Stimulated activated CD4-positive, alpha-beta T cell treated with anti-CD3 and anti-CD28 coated beads, Interleukin-2, amount 100 ng/mL, for 48 hours (primary cell): ENCODE measurements around the gene RAI2.
"Not testable (repeated sequence)": the region's sequence is repeated elsewhere in the genome, so short reads cannot be mapped to it uniquely, and the experiment has no call there.

Source experiments
- DNase-seq, 2 donors: peaks; one replicate each; pipeline ENCODE4 v3.0.0-alpha.2; 2020

RAI2 gene

DNA sequence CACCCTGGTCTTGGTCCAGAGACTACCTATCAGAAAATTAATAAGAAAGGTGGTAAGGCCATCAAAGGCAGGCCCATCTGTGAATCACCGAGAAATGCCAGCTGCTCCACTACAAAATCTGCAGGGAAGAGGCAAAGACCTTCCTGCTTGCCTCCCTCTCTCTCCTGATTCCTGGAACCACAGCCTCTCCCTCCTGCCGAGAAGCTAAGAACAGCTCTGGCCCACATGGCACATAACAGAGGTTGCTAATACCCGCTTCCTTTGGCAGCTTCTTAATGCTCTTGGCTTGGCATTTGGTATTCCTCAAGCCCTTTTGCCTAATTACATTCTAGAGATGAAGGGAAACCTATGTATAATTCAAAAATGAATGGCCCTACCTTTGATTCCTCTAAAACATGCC is 32.9 kb downstream of the RAI2 start:
- no peak for DNase-seq

DNA sequence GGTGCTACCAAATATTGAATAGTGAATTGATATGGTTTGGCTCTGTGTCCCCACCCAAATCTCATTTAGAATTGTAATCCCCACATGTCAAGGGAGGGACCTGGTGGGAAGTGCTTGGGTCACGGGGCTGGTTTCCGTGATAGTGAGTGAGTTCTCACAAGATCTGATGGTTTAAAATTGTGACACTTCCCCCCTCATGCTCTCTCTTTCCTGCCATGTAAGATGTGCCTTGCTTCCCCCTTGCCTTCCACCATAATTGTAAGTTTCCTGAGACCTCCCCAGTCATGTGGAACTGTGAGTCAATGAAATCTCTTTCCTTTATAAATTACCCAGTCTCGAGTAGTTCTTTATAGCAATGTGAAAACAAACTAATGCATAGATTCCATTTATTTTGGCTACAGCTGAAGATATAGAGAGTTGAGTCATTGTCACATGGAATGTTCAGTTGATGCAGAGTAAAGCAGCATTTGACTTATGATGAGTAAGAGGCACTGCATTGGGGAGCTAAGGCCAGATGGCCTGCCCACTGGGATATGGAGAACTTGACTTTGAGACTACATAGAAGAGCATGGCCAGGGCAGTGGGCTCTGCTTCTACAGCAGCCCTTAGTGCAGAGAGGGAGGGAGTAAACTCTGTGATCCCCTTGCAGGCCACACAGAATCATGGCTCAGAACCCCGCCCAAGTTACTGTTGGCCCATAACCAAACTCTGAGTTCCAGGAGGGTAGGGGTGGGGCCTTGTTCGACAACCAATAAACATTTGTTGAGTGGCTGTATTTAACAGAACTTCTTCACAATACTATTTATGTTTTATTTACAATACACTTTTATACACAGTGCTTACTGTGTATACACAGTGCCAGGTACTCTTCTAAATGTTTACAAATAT is 34.2 kb downstream of the RAI2 start:
- no peak for DNase-seq

DNA sequence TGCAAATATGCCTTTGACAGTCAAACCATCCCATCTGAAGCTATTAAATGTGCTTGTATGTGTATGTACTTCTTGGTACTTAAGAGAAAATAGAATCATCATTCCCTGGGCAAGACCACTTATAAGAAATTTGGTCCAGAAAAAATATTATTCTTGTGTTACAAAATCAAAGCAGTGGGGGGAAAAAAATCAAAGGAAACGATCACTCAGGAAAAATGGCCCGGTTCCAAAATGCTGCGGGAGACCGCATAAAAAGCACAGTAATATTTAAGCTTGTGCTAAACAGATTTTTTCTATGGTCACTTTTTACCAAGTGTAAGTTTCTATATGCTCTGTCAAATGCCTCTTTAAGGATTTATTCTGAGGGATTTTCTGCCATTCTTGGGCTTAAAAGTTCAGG is 36.1 kb downstream of the RAI2 start:
- no peak for DNase-seq

DNA sequence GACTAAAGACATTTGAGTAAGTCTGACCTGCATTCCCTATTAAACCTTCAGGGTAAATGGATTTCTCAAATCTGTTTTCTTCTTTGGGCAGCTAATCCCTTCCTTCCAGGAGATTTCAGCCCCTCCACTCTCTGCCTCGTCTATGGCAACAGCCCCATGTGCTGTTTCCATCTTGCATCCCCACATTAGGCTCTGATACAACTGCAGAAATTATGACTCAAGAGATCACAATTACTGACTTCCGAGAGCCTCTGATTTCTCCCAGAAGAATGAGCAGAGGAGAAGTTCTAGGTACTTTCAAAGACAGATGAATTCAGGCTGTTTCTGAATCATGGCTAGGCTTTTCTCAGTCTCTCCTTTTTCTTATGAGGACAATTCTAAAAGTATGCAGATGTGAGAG is 38.7 kb downstream of the RAI2 start:
- DNase-seq = no peak

DNA sequence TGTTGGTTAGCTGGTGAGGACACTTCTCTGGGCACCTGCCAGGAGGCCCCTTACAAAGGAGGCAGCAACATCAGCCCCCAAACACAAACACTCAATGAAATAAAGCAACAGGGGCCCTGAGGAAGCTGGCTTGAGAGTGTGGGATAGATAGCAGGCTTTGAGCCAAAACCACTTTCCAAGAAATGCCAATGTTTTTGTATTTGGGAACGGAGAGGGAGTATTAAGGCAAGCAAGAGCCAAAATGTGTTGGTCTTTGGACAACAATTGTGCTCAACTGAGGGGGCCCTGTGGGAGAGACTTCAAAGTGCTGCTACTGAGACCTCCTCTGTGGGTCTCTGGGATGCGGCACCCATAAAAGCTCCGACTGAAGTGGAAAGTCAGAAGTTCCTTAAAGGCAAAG is 41.0 kb downstream of the RAI2 start:
- DNase-seq = no peak

DNA sequence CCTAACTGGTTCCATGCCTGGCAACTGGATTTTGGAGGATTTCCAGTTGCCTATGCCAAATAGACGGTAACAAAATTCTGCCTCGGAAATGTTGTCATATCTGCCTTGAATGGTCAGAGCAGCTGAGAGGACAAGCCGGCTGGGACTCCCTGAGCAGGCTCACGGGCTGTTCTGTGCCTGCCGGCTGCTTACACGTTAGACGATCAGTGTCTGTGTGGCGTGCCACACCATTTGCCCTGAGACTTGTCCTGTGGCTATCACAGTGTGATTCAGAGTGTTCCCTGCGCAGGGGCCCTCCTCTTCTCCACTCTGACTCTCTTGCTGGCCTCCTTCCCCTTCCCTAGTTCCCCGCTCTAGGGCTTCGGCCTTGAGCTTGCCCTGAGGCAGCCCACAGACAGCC is 42.4 kb downstream of the RAI2 start:
- no peak for DNase-seq

DNA sequence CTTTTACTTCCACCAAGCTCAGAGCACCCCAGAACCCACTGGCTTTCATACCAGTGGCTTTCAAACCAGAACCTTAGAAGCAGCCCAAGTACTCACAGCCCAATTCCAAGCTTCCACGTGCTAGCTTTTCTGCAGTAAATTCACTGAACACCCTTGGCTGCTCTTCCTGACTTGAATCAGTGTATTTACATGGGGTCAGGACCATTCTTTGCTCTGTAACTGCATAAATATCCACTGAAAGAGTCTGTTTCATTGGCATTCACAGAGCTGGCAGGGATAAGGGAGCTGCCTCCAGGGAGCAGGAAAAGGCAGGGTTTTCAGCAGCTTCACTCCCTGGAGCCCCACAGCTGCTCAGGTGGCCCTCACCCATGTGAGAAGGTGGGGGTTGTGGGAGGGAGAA is 43.8 kb downstream of the RAI2 start:
- no peak for DNase-seq

DNA sequence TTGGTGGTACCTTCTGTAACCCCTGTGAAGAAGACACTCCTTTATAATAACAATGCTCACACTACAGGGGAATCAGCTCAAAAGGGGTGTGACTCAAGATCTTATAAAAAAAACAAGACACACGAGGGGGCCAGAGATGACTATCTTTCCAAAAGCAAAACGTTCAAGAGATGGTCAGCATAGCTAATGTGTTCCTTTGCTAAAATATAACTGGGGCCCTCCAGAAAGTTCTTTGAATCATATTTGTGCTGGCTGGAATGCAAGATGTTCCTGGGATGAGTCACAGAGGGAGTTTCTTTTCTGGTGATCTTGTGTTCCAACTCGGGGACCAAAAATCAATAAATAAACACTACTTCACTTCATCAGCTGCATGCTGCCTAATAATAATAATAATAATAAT is 46.5 kb downstream of the RAI2 start:
- DNase-seq = no peak

DNA sequence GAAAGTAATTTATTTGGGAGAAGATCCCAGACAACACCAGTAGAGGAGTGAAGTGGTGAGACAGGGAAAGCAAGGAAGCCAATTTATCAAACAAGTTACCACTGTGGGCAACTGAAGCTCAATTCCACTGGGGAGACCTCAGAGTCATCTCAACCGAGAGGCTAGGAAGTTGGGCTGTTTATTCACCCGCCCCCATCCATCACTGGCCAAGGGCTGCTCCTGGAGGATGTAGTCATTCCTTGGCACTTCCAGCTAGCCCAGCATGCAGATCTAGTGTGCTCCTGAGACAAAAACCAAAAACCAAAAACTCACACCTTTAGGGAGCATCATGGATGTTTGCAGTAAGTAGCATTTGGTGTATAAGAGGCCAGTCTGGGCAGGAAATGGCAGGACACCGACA is 47.0 kb downstream of the RAI2 start:
- DNase-seq = no peak

DNA sequence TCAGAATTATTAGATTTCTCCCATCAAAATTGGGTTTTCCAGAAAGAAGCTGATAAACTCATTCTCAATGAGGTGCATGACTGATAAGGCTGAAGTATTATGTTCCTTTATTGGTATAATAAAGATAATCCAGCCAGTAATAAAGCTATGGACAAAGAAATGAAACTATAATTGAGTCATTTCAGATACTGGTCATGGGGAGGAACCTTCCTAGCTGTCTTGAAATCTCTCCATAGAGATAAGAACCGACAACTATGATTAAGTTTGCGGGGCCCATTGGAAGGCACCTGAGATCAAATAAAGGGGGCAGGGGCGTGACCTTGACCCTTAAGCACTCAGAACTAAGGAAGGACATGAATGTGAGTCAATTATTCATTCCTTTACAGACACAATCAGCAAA is 47.8 kb downstream of the RAI2 start:
- DNase-seq = no peak

DNA sequence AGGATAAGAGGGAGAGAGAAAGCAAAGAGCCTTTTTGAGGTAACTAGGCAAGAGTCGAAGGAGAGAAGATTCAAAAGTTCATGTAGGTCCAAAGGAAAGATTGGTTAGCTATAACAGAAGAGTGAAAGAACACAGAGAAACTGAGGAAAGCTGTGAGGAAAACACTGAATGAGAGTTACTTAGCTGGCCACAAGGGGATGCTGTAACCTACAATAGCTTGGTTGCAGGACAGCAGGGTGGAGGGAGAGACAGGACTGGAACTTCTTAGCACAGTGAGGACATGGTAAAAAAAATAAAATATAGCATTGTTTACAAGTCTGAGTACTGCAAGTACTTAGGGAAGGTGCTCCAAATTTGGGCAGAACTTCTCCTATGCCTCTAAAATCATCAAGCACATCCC is 48.3 kb downstream of the RAI2 start:
- no peak for DNase-seq

DNA sequence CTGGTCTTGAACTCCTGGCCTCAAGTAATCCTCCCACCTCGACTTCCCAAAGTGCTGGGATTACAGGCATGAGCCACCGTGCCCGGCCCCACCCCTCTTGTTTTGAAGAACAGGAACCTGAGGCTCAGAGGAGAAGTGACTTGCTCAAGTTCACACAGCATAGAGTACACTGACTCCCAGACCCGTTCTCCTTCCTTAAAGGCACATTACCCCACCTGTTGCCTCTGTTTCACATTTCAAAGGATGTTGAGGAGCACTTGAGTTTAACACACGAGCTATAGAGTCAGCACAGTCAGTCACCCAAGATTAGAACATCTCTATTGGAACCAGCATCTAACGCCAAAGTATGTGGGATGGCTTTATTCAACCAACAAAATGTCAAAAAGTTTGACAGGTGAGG is 51.1 kb downstream of the RAI2 start:
- DNase-seq = no peak

DNA sequence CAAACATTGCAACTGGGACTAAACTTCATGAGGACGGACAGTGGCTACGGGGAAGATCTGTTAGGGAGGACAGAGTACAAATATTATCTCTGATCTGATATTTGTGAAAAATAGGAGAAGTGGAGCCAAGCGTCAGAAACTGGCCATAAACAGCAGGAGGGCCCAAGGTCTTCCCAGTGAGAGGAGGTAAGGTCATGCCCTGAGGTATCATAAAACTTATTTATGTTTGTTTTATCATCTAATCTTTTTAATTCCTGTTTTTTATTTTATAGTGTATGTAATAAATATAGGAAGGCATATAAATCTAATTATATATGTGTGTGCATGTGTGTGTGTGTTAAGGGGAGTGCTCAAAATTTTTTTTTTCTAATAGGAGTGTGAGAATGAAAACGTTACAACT is 51.8 kb downstream of the RAI2 start:
- no peak for DNase-seq

DNA sequence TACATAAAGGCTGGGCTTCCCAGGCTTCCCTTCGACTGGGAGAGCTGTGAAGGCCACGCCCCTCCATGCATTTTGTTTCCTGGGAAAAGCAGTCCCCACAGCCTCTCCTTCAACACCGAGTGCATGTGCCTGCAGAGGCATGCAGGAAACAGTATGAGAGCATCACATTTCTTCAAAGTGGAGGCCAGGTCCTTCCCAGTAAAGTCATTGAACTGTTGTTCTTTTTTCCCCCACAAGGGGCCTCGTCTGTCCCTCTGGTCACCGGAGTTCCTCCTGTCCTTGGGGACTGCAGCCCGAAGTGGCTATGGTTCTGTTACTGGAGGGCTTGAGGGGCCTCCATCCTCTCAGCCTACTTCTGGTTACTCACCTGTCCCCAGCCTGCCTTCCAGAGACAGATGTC is 56.0 kb downstream of the RAI2 start:
- no peak for DNase-seq

DNA sequence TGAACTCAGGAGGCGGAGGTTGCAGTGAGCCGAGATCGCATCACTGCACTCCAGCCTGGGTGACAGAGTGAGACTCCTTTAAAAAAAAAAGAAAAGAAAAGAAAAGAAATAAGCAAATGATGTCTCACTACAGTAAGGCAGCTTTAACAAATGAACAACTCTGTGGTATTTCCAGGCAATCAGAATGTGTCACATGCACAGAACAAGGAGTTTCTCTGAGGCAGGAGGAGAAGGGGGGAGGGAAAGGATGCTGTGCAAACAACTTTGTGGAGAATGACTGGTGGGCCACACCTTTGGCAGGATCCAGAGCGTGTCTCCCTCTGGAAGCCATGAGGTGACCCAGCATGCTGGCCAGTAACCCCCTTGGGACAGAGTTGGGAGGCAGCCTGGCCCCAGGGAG is 57.6 kb downstream of the RAI2 start:
- no peak for DNase-seq

DNA sequence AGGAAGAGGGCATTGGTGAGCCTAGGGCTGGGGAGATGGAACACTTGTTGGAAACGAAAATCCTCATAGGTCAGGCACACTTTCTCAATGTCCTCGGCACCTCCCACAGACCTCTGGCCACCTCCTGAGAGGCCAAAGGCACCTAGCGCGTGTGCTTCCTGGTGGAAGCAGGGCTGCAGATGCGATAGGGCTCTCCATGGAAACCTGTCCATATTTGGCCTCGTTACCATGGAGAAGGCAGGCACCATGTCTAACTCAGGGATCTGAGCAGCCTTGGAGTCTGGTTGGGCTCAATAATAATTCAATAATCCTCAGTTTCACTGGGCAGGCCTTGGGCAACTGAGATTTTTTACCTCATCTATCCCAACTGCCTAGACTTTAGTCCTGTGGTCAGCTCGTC is 58.3 kb downstream of the RAI2 start:
- DNase-seq = no peak

DNA sequence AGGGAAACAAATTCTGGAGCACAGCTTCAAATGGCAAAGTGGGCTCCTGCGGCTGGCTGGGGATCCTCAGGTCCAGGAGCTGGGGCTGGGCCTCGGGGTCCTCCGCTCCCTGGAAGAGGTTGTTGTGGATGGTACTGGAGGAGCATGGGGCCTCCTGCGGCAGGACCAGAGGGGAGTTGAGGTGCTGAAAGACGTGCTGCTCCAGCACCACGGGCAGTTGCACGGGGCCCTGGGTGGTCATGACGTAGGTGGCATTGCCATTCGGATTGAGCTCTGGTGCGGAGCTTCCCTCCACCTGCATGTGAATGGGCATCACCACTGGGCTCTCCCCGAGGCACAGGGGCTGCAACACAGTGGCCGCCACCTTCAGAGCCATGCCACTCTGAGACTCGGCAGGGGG is 59.7 kb downstream of the RAI2 start:
- no peak for DNase-seq

DNA sequence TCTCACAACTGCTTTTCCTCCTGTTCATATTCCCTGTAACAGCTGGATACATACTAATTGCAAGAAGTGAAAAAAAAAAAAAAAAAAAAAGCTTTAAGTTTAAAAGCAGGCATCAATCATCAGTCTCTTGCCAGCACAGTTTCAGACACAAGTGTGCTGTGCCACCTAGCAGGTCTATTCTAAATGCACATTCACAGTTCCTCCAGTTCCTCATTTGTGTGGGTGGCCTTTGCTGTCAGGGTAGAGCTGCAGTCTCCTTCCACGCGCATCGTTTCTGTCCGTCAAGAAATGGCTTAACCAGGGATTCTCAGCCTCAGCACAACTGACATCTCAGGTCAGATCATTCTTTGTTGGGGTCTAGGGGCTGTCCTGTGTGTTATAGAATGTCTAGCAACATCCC is 62.2 kb downstream of the RAI2 start:
- DNase-seq = no peak

DNA sequence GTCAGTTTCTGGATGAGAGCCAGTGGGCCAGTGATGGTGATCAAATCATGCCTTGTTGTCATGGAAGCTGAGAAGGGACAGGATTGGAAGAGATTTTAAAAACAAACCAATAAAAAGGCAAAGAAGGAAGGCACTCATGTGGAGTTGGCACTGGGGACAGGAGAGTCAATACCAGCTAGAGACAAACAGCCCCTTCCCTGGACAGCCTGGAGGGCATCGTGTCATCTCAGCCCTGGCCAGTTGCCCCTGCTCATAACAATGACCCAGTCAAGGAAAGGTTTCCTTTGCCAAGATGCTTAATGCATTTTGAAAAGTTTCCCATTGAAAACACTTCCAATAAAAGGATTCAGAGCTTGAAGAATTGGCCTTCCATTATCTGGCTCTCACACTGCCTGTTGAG is 68.3 kb downstream of the RAI2 start:
- no peak for DNase-seq

DNA sequence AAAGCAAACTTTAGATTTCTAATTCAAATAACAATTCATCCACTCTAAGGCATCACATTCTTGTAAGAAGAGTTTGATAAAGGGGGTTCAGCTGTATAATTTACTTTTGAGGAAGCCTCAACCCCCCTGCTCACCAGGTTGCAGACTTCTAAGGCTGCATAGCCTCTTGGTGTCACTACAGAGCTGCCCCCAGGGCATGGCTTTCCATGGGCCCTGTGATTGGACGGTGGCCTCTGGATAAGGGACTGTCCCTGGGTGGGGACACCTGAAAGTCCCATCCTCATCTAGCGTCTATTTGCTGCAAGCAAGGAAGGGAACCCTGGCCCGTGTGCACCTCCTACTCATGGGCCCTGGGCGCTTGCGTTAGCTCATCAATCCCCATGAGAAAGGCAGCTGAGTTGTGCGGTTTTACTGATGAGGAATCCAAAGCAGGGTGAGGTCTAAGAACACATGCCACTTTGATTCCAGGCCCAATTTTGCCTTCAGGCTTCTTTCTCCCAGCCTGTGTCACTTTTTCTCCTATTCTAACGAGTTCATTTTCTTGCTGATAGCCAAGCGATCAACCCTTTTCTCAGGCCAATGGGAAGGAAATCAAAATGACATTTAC is 72.0 kb downstream of the RAI2 start:
- DNase-seq = no peak

DNA sequence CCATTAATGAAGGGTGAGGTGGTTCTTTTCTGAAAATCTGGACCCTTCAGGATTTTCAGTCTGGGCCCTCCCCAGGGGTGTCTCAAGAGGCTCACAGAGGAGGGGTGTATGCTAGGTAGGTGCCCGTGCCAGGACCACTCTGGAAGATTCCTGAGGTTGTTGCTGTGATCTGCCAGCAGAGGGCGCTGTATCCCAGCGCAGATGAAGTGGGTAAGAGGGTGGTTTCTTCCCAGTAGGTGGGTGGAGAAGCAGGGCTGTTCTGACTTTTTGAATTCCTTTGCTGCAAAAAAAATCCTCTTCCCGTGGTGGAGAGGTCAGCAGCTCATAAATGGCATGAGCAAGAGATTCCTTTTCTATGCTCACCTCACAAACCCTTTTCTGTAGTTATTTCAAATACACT is 72.7 kb downstream of the RAI2 start:
- peak; percentile 21 to 49 for DNase-seq

DNA sequence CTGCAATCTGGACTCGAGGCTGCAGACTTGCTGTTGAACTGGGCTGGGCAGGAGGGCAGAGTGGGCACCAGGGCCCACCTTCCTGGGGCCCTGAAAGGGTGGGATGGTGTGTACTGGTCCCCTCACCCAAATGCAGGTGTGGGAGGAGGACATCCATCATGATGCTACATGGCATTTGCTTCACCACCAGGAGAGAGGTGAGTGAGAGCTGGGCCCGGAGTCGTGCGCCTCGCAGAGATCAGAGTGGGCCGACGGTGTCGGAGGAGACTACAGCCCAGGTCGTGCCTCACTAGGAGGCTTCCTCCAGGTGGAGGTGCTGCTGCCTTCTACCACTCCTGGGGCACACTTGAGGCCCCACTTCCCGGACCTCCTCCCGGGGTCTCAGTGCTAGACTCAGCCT is 73.5 kb downstream of the RAI2 start:
- DNase-seq = no peak

DNA sequence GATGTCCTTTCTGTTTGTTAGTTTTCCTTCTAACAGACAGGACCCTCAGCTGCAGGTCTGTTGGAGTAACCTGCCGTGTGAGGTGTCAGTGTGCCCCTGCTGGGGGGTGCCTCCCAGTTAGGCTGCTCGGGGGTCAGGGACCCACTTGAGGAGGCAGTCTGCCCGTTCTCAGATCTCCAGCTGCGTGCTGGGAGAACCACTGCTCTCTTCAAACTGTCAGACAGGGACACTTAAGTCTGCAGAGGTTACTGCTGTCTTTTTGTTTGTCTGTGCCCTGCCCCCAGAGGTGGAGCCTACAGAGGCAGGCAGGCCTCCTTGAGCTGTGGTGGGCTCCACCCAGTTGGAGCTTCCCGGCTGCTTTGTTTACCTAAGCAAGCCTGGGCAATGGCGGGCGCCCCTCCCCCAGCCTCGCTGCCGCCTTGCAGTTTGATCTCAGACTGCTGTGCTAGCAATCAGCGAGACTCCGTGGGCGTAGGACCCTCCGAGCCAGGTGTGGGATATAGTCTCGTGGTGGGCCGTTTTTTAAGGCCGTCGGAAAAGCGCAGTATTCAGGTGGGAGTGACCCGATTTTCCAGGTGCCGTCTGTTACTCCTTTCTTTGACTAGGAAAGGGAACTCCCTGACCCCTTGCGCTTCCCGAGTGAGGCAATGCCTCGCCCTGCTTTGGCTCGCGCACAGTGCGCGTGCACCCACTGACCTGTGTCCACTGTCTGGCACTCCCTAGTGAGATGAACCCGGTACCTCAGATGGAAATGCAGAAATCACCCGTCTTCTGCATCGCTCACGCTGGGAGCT is 74.3 kb downstream of the RAI2 start:
- not testable (repeated sequence) for DNase-seq

DNA sequence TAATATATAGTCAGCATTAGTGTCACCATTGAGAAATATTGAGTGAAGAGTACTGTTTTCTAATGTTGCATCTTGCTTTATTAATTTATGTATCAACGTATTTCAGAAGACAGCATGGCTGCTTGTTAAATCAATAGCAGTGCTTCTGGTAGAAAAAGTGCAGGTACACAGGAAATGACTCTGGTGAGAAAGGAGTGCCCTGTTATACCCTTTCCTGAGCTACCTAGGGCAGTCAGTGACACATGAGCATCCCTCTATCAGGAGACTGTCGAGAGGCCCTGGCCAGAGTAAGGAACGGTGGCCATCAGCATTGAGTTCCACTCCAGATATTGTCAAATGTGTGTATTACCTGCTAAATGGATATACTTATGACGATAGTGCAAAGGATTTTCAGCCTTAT is 81.7 kb downstream of the RAI2 start:
- DNase-seq = no peak
